Bronchial epithelial cell (primary cell): Measurements from ENCODE around the gene PCDHB2. TPM values are rescaled to one million over a fixed set of nuclear protein-coding genes. Genes with fewer than 3 reads are reported as not detected.
A peak's percentile ranks its signal among the peaks of the same experiment; 100 is the strongest.

Experiments used
- DNase-seq: peaks from one replicate; pipeline ENCODE4 v3.0.0-alpha.2; 2010; ENCODE audit warnings: low read depth
- FAIRE-seq: peaks from 2 replicates; lab custom pipeline; 2011; peaks lifted over from hg19 to GRCh38; lab: Jason Lieb, UNC
- H3K27me3 ChIP-seq: 2 replicates; pipeline ENCODE4 v1.5.1; 2011; ENCODE audit warnings: low read length; ENCODE audit not compliant: control insufficient read depth, insufficient read depth
- H3K36me3 ChIP-seq: 2 replicates; pipeline ENCODE4 v1.5.1; 2011; ENCODE audit warnings: low read length; ENCODE audit not compliant: control insufficient read depth, insufficient read depth
- H3K4me3 ChIP-seq: 2 replicates; pipeline ENCODE4 v1.5.1; 2011; ENCODE audit warnings: mild to moderate bottlenecking, low read depth, low read length, control low read depth
- CTCF ChIP-seq: IDR thresholded peaks from 2 replicates; pipeline ENCODE4 v1.5.1; 2011; ENCODE audit warnings: mild to moderate bottlenecking, moderate library complexity, low read length, control low read depth, inconsistent platforms; ENCODE audit not compliant: insufficient read depth, severe bottlenecking
- total RNA-seq: library from RNA; depleted of rRNA; stranded (reverse); fragments of >200 nt; gene quantifications from 2 replicates; pipeline ENCODE4 v1.2.1, GENCODE V29; 2014

Gene PCDHB2
- total RNA-seq, result 0.26 and 1.1 TPM in 2 replicates

- TF ChIP-seq CTCF, result peak; percentile 15
- H3K36me3 ChIP-seq, result no peaks in the 10 kb centered on the region
- H3K4me3 ChIP-seq, result peak within 1 kb of the TSS; percentile 24
- H3K27me3 ChIP-seq, result no peaks in the 10 kb centered on the region
- DNase-seq (peak; percentile 15), FAIRE-seq (no peak)
Measured at GRCh38 chr5:141094481-141095262, at the start of gene PCDHB2. Gene PCDHB2 (plus strand): TSS chr5:141094615. CDS start chr5:141094791, 176 bp downstream.

GRCh38 chr5:141050622-141051520, 43.5 kb upstream of the PCDHB2 start, which contains the start of gene PCDHB1:
Gene PCDHB1 (plus strand): TSS chr5:141051374. CDS start chr5:141051471, 97 bp downstream.
- no peak for FAIRE-seq
- DNase-seq, result no peak
- Histone ChIP-seq H3K36me3 (no peaks in the 10 kb centered on the region), H3K4me3 (peak within 1 kb of the TSS; percentile 36), H3K27me3 (peaks cover 2% of the 10 kb centered on the region)
- TF ChIP-seq CTCF, result no peak

GRCh38 chr5:141051521-141051866, 42.9 kb upstream of the PCDHB2 start:
- no peak for TF ChIP-seq CTCF
- no peak for DNase-seq
- Histone ChIP-seq H3K36me3 (no peaks in the 10 kb centered on the region), H3K27me3 (peaks cover 2% of the 10 kb centered on the region), H3K4me3 (peak overlapping the region; percentile 36)
- no peak for FAIRE-seq

- no peak for DNase-seq
- Histone ChIP-seq H3K36me3 (no peaks in the 10 kb centered on the region), H3K27me3 (no peaks in the 10 kb centered on the region), H3K4me3 (no peak overlapping the region)
- no peak for TF ChIP-seq CTCF
- no peak for FAIRE-seq
Measured at GRCh38 chr5:141077826-141078225, 16.6 kb upstream of the PCDHB2 start.

- DNase-seq (no peak), FAIRE-seq (no peak)
- no peak overlapping the region for H3K4me3 ChIP-seq
- TF ChIP-seq CTCF, result no peak
- no peaks in the 10 kb centered on the region for H3K36me3 ChIP-seq
- H3K27me3 ChIP-seq, result no peaks in the 10 kb centered on the region
Measured at GRCh38 chr5:141082228-141082627, 12.2 kb upstream of the PCDHB2 start.
